Measurements from ENCODE around the gene PPT1. TPM values are rescaled to one million over a fixed set of nuclear protein-coding genes. Genes with fewer than 3 reads are reported as not detected.
A peak's percentile ranks its signal among the peaks of the same experiment; 100 is the strongest.

The PPT1 gene
- total and polyA plus RNA-seq, 2 of the 13 experiments (the other 11 are each of a cell fraction or from before 2014, with no cell fraction given) = 129 TPM

DNA sequence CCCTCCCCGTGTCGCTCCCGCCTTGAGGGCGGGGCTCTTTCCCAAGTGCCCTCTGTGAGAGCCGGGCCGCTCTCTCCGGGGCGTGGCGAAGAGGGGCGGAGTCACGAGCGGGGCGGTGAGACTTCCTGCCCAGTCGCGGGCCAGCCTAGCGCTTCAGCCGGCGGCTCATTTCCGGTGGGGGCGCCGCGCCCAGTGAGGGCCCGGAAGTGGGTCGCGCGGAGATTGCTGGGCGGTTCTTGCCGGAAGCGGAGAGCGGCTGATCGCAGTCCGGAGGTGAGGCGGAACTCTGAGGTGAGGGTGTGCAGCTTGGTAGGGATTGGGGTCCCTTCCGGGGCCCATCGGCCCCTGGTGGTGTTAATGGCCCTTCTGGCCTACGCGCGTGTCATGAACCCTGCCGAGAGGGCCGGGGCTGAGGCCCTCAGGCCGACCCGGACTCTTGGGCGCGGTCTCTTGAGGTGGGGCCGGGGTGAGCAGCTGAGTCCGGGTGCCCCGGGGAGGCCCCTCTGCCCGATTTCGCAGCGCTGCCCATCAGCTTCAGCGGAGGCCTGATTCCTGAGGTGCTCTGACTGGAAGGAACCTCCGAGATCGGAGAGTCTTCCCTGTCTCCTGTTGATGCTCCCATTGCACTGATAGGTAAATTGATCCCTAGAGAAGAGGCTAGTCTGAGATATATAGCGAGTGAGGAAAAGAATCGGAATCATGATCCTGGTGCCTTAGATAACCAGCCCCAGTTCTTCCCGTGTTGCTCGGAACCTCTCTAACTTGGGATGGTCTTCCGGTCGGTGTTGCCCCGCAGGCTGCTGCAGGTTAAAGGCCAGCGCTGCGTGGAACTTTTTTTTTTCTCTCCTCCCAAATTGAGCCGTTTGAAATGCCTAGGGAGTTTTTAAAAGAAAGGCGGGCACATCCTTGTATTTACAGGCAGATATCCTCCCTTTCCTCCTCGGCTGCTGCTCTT is 56.3 kb downstream of the PPT1 start, which contains the start of gene CAP1 (continued):
- TF ChIP-seq, protein P1, sequence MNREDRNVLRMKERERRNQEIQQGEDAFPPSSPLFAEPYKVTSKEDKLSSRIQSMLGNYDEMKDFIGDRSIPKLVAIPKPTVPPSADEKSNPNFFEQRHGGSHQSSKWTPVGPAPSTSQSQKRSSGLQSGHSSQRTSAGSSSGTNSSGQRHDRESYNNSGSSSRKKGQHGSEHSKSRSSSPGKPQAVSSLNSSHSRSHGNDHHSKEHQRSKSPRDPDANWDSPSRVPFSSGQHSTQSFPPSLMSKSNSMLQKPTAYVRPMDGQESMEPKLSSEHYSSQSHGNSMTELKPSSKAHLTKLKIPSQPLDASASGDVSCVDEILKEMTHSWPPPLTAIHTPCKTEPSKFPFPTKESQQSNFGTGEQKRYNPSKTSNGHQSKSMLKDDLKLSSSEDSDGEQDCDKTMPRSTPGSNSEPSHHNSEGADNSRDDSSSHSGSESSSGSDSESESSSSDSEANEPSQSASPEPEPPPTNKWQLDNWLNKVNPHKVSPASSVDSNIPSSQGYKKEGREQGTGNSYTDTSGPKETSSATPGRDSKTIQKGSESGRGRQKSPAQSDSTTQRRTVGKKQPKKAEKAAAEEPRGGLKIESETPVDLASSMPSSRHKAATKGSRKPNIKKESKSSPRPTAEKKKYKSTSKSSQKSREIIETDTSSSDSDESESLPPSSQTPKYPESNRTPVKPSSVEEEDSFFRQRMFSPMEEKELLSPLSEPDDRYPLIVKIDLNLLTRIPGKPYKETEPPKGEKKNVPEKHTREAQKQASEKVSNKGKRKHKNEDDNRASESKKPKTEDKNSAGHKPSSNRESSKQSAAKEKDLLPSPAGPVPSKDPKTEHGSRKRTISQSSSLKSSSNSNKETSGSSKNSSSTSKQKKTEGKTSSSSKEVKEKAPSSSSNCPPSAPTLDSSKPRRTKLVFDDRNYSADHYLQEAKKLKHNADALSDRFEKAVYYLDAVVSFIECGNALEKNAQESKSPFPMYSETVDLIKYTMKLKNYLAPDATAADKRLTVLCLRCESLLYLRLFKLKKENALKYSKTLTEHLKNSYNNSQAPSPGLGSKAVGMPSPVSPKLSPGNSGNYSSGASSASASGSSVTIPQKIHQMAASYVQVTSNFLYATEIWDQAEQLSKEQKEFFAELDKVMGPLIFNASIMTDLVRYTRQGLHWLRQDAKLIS (CRISPR knock-in tag; IDR thresholded peaks at IDR 0.05) = no peak
- TF ChIP-seq KDM6A (CRISPR knock-in tag; IDR thresholded peaks at IDR 0.05; ENCODE audit: low read depth) (no peak), MBNL3 (CRISPR knock-in tag; conservative IDR thresholded peaks at IDR 0.05) (no peak), TBX2 (CRISPR knock-in tag; IDR thresholded peaks at IDR 0.05; ENCODE audit: borderline replicate concordance) (peak; percentile 70; the same call in 1 of the 2 replicates), REPIN1 (CRISPR knock-in tag; IDR thresholded peaks at IDR 0.05; ENCODE audit: borderline replicate concordance, low read depth) (no peak), NCOA2 (CRISPR knock-in tag; IDR thresholded peaks at IDR 0.05) (peak; percentile 24; the same call in 1 of the 2 replicates), HOXA5 (CRISPR knock-in tag; IDR thresholded peaks at IDR 0.05) (no peak), RXRA (CRISPR knock-in tag; IDR thresholded peaks at IDR 0.05) (peak; percentile 22; the same call in 1 of the 2 replicates), ZNF484 (CRISPR knock-in tag; IDR thresholded peaks at IDR 0.05; ENCODE audit: borderline replicate concordance, low read depth) (no peak), EP300 (IDR thresholded peaks at IDR 0.05; ENCODE audit: low read depth in 2 of 2, low read length in 2 of 2) (0 out of 4 replicates have a peak, but pooled peaks of 1 of the 2 experiments have one; percentile 3), EP300 (CRISPR knock-in tag; IDR thresholded peaks at IDR 0.05; ENCODE audit: borderline replicate concordance) (no peak), CBX5 (CRISPR knock-in tag; IDR thresholded peaks at IDR 0.05; ENCODE audit: borderline replicate concordance) (no peak), ZNF792 (CRISPR knock-in tag; IDR thresholded peaks at IDR 0.05) (no peak), ATF7 (IDR thresholded peaks at IDR 0.05) (no peak), ATF7 (CRISPR knock-in tag; IDR thresholded peaks at IDR 0.05) (no peak)
- TF ChIP-seq, protein P2, sequence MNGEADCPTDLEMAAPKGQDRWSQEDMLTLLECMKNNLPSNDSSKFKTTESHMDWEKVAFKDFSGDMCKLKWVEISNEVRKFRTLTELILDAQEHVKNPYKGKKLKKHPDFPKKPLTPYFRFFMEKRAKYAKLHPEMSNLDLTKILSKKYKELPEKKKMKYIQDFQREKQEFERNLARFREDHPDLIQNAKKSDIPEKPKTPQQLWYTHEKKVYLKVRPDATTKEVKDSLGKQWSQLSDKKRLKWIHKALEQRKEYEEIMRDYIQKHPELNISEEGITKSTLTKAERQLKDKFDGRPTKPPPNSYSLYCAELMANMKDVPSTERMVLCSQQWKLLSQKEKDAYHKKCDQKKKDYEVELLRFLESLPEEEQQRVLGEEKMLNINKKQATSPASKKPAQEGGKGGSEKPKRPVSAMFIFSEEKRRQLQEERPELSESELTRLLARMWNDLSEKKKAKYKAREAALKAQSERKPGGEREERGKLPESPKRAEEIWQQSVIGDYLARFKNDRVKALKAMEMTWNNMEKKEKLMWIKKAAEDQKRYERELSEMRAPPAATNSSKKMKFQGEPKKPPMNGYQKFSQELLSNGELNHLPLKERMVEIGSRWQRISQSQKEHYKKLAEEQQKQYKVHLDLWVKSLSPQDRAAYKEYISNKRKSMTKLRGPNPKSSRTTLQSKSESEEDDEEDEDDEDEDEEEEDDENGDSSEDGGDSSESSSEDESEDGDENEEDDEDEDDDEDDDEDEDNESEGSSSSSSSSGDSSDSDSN (CRISPR knock-in tag; IDR thresholded peaks at IDR 0.05) = peak; percentile 71
- TF ChIP-seq, protein P3, sequence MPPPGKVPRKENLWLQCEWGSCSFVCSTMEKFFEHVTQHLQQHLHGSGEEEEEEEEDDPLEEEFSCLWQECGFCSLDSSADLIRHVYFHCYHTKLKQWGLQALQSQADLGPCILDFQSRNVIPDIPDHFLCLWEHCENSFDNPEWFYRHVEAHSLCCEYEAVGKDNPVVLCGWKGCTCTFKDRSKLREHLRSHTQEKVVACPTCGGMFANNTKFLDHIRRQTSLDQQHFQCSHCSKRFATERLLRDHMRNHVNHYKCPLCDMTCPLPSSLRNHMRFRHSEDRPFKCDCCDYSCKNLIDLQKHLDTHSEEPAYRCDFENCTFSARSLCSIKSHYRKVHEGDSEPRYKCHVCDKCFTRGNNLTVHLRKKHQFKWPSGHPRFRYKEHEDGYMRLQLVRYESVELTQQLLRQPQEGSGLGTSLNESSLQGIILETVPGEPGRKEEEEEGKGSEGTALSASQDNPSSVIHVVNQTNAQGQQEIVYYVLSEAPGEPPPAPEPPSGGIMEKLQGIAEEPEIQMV (CRISPR knock-in tag; IDR thresholded peaks at IDR 0.05; ENCODE audit: low read depth) = no peak
- TF ChIP-seq, protein P4, sequence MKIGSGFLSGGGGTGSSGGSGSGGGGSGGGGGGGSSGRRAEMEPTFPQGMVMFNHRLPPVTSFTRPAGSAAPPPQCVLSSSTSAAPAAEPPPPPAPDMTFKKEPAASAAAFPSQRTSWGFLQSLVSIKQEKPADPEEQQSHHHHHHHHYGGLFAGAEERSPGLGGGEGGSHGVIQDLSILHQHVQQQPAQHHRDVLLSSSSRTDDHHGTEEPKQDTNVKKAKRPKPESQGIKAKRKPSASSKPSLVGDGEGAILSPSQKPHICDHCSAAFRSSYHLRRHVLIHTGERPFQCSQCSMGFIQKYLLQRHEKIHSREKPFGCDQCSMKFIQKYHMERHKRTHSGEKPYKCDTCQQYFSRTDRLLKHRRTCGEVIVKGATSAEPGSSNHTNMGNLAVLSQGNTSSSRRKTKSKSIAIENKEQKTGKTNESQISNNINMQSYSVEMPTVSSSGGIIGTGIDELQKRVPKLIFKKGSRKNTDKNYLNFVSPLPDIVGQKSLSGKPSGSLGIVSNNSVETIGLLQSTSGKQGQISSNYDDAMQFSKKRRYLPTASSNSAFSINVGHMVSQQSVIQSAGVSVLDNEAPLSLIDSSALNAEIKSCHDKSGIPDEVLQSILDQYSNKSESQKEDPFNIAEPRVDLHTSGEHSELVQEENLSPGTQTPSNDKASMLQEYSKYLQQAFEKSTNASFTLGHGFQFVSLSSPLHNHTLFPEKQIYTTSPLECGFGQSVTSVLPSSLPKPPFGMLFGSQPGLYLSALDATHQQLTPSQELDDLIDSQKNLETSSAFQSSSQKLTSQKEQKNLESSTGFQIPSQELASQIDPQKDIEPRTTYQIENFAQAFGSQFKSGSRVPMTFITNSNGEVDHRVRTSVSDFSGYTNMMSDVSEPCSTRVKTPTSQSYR (CRISPR knock-in tag; IDR thresholded peaks at IDR 0.05; ENCODE audit: borderline replicate concordance) = no peak
